22Rv1 (cell line): ENCODE data around the gene ABCB11.

Source experiments
- ZFX ChIP-seq: fragments of 450-650 bp; IDR thresholded peaks from 2 replicates; pipeline ENCODE4 v1.6.1; 2017; ENCODE audit warnings: antibody characterized with exemption, borderline replicate concordance
- TF ChIP-seq, protein P1 (sequence below): fragments of 450-650 bp; IDR thresholded peaks from 2 replicates; pipeline ENCODE4 v1.5.1; 2017; ENCODE audit warnings: mild to moderate bottlenecking

DNA sequence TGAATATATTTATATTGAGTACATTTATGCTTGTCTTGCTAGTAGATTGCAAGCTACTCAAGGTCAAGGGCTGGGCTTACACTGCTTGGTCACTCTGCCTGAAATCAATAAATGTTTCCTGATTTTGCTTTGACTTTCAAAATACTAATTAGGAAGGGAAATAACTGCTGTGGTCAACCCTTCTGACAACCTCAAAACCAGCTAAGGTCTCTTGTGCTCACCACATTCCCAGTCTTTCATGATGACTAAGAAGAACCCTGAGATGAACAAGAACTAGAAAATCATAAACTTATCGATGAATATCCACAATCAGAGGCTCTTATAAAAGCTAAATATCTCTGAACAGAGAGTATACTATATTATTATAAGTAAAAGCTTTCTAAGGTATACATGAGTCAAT, 33.3 kb downstream of the ABCB11 start:
- TF ChIP-seq, protein P1, sequence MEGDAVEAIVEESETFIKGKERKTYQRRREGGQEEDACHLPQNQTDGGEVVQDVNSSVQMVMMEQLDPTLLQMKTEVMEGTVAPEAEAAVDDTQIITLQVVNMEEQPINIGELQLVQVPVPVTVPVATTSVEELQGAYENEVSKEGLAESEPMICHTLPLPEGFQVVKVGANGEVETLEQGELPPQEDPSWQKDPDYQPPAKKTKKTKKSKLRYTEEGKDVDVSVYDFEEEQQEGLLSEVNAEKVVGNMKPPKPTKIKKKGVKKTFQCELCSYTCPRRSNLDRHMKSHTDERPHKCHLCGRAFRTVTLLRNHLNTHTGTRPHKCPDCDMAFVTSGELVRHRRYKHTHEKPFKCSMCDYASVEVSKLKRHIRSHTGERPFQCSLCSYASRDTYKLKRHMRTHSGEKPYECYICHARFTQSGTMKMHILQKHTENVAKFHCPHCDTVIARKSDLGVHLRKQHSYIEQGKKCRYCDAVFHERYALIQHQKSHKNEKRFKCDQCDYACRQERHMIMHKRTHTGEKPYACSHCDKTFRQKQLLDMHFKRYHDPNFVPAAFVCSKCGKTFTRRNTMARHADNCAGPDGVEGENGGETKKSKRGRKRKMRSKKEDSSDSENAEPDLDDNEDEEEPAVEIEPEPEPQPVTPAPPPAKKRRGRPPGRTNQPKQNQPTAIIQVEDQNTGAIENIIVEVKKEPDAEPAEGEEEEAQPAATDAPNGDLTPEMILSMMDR, result no peak
- TF ChIP-seq ZFX, result no peak
